ENCODE results near the gene MDGA2. TPM values are rescaled to one million over a fixed set of nuclear protein-coding genes. Genes with fewer than 3 reads are reported as not detected.
A peak's percentile ranks its signal among the peaks of the same experiment; 100 is the strongest.

Gene MDGA2
- total and polyA plus RNA-seq, 2 of the 13 experiments (the other 11 are each of a cell fraction or from before 2014, with no cell fraction given), result not detected

DNA sequence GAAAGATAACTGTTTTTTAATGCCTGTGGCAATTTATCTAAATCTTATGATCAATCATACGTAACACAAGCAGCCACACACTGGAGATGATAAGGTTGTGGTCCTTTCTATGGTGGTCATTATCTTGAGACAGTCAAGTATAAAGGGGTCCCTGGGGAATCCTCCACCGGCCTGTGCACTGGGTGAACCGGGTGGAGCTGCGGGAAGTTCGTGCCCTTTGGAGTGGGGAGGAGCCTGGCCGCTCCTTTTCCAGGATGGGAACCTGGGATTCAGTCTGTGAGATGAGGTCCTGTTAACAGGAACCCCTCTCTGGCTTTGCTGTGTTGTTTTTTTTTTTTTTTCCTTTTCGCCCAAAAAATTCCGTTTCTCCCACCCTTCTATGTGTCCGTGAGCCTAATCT is 856.3 kb downstream of the MDGA2 start (continued):
- TF ChIP-seq, protein P1, sequence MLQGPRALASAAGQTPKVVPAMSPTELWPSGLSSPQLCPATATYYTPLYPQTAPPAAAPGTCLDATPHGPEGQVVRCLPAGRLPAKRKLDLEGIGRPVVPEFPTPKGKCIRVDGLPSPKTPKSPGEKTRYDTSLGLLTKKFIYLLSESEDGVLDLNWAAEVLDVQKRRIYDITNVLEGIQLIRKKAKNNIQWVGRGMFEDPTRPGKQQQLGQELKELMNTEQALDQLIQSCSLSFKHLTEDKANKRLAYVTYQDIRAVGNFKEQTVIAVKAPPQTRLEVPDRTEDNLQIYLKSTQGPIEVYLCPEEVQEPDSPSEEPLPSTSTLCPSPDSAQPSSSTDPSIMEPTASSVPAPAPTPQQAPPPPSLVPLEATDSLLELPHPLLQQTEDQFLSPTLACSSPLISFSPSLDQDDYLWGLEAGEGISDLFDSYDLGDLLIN (CRISPR knock-in tag; IDR thresholded peaks at IDR 0.05; ENCODE audit: borderline replicate concordance), result no peak

DNA sequence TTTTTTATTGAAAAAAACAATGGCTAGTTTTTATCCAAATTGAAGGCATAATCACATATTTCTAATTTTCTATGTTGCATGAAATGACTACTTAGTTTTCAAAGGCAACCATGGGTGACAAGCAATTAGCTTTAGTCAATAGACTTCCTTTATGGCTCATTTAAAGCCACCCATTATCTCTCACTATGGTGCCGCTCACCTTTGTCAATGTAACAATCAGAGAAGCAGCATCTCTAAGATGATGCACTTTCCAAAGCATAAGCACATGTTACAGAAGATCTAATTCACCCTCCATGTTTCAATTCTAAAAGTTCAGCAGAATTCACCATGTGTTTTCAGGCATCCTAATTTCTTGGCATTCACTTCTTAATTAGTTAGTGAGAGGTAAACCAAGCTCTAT is 857.3 kb downstream of the MDGA2 start:
- in situ Hi-C loops (cut with HindIII; ENCODE audit: extremely low pct_ligation_motif_present, low pct_unique_long_range_greater_than_20kb) (no loop called here), intact Hi-C loops (cut with micrococcal nuclease; ENCODE audit: unreplicated experiment) (no loop called here)
- Histone ChIP-seq H3K9me3 (ENCODE audit: low read length) (peaks cover 19% of the 10 kb centered on the region), H3K4me2 (ENCODE audit: low read depth, low read length) (no peak overlapping the region), H3K4me1 (ENCODE audit: insufficient read depth, low read length) (no peaks in the 10 kb centered on the region), H3K4me3 (replicated peaks in 1 of 3; ENCODE audit: insufficient read depth in 1 of 3, low read depth in 2 of 3, low read length in 3 of 3) (no peak overlapping the region), H3K9ac (ENCODE audit: insufficient read depth, low read depth, low read length) (no peak overlapping the region), H3K27me3 (ENCODE audit: control insufficient read depth in 1 of 2, insufficient read depth in 2 of 2, low read length in 2 of 2) (no peaks in the 10 kb centered on the region), H2AFZ (ENCODE audit: low read length) (no peak overlapping the region), H3K36me3 (replicated peaks in 1 of 2; ENCODE audit: control insufficient read depth in 1 of 2, insufficient read depth in 2 of 2, low read length in 2 of 2) (no peaks in the 10 kb centered on the region), H3K79me2 (ENCODE audit: insufficient read depth, low read length) (no peaks in the 10 kb centered on the region), H4K20me1 (ENCODE audit: insufficient read depth, low read length) (no peaks in the 10 kb centered on the region), H3K27ac (ENCODE audit: extremely low read length, insufficient read depth, low read length) (no peak overlapping the region)
- no TSS peak for BruUV-seq (replicated peaks)
- FAIRE-seq, result no peak
- ATAC-seq, result no peak
- WGBS (ENCODE audit: low lambda C conversion rate), result 7% methylated on average over 1 of the region's 1 CpG
- ChIA-PET CTCF (ENCODE audit: low intra/inter-chr PET ratio, low total read pairs) (no interaction called here), POLR2A (no interaction called here)
- TF ChIP-seq, protein P2, sequence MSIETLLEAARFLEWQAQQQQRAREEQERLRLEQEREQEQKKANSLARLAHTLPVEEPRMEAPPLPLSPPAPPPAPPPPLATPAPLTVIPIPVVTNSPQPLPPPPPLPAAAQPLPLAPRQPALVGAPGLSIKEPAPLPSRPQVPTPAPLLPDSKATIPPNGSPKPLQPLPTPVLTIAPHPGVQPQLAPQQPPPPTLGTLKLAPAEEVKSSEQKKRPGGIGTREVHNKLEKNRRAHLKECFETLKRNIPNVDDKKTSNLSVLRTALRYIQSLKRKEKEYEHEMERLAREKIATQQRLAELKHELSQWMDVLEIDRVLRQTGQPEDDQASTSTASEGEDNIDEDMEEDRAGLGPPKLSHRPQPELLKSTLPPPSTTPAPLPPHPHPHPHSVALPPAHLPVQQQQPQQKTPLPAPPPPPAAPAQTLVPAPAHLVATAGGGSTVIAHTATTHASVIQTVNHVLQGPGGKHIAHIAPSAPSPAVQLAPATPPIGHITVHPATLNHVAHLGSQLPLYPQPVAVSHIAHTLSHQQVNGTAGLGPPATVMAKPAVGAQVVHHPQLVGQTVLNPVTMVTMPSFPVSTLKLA (IDR thresholded peaks at IDR 0.05), result peak; percentile 36; the same call in 1 of the 2 replicates
- TF ChIP-seq, protein P3, sequence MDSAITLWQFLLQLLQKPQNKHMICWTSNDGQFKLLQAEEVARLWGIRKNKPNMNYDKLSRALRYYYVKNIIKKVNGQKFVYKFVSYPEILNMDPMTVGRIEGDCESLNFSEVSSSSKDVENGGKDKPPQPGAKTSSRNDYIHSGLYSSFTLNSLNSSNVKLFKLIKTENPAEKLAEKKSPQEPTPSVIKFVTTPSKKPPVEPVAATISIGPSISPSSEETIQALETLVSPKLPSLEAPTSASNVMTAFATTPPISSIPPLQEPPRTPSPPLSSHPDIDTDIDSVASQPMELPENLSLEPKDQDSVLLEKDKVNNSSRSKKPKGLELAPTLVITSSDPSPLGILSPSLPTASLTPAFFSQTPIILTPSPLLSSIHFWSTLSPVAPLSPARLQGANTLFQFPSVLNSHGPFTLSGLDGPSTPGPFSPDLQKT (CRISPR knock-in tag; IDR thresholded peaks at IDR 0.05; ENCODE audit: borderline replicate concordance), result no peak
- DNase-seq (ENCODE audit: low spot score), result no peak

Measured in HepG2 (cell line).